Neuron (in vitro differentiated cells): ENCODE measurements around the gene PCDHGA1.
"Not testable (repeated sequence)": the region's sequence is repeated elsewhere in the genome, so short reads cannot be mapped to it uniquely, and the experiment has no call there.

Experiments
- H2AFZ ChIP-seq: one replicate; pipeline ENCODE4 v1.6.1; 2013; ENCODE audit warnings: low read depth, mild to moderate bottlenecking, inconsistent platforms, low read length, moderate library complexity
- H3K27me3 ChIP-seq: one replicate; pipeline ENCODE4 v1.6.1; 2013; ENCODE audit warnings: low read length; ENCODE audit not compliant: insufficient read depth
- H3K36me3 ChIP-seq: one replicate; pipeline ENCODE4 v1.6.1; 2013; ENCODE audit warnings: low read length; ENCODE audit not compliant: insufficient read depth
- H3K4me1 ChIP-seq: one replicate; pipeline ENCODE4 v1.6.1; 2013; ENCODE audit warnings: low read length; ENCODE audit not compliant: insufficient read depth
- H3K4me3 ChIP-seq: 2 replicates; pipeline ENCODE4 v1.5.1; 2013; ENCODE audit warnings: mild to moderate bottlenecking, low read length, moderate library complexity
- H3K9me3 ChIP-seq: one replicate; pipeline ENCODE4 v1.6.1; 2013; ENCODE audit warnings: low read length

The PCDHGA1 gene

DNA sequence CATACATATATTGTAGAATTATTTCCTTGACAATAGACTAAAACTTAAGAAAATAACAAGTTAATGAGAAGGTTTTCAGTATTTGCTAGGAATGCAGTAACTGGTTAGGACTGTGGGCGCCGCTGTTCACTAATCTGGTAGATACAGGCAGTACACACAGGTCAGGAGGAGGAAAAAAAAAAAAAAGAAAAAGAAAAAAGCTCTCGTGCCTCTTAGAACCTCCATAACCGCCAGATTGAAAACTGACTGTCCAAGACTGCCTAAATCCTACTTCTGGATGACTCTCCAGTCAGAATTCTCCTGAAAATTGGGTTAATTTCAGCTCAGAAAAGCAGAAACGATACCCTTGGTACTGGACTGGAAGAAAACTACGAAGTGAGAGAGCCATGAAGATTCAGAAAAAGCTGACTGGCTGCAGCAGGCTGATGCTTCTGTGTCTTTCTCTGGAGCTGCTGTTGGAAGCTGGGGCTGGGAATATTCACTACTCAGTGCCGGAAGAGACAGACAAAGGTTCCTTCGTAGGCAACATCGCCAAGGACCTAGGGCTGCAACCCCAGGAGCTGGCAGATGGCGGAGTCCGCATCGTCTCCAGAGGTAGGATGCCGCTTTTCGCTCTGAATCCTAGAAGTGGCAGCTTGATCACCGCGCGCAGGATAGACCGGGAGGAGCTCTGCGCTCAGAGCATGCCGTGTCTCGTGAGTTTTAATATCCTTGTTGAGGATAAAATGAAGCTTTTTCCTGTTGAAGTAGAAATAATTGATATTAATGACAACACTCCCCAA, at the start of gene PCDHGA1:
Gene PCDHGA1, plus strand, starts transcription at position 216 of the 782 bp plus-strand sequence.
- Histone ChIP-seq H3K9me3 (peaks cover 20% of the 10 kb centered on the region), H3K27me3 (no peaks in the 10 kb centered on the region), H3K4me3 (no peak within 1 kb of the TSS), H3K36me3 (no peaks in the 10 kb centered on the region), H3K4me1 (no peaks in the 10 kb centered on the region), H2AFZ (no peak within 1 kb of the TSS)

DNA sequence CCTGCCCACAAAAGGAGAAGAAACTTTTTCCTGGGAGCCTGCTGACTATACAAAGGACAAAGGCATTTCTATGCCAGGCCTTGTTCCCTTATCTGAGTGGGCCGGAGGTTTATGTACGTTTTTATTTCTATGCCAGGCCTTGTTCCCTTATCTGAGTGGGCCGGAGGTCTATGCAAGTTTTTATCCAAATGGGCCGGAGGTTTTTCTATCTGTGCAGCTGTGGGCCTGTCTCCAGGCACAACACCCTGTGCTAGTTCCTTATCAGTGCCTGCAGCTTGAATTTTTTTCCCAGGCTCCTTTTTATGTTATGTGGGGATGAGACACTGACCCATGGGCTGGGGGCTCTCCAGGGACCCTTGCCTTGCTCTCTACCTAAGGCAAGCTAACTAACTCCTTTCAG, 31.9 kb upstream of the PCDHGA1 start:
- Histone ChIP-seq H2AFZ (no peak overlapping the region), H3K4me3 (no peak overlapping the region), H3K9me3 (peaks cover 14% of the 10 kb centered on the region), H3K36me3 (no peaks in the 10 kb centered on the region), H3K27me3 (no peaks in the 10 kb centered on the region), H3K4me1 (no peaks in the 10 kb centered on the region)

- Histone ChIP-seq H3K9me3 (peaks cover 29% of the 10 kb centered on the region), H3K36me3 (no peaks in the 10 kb centered on the region), H2AFZ (no peak within 1 kb of the TSS), H3K4me3 (no peak within 1 kb of the TSS), H3K27me3 (no peaks in the 10 kb centered on the region), H3K4me1 (peaks cover 5% of the 10 kb centered on the region)
Observed at GRCh38 chr5:141303756-141304155, 26.6 kb upstream of the PCDHGA1 start, which contains the start of gene SLC25A2. TSS of gene SLC25A2 (minus strand) at chr5:141304049. CDS start at chr5:141303865, 184 bp downstream.

DNA sequence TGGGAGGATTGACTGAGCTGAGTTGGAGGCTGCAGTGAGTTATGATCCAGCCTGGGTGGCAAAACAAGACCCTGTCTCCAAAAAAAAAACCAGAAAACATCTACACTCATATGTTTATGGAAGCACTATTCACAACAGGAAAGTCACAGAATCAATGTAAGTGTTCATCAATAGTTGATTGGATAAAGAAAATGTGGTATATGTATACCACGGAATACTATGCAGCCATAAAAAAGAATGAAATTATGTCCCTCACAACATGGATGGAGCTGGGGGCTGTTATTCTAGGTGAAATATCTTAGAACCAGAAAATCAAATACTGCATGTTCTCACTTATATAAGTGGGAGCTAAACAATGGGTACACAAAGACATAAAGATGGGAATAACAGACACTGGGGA, 23.7 kb upstream of the PCDHGA1 start:
- Histone ChIP-seq H3K4me1 (peaks cover 5% of the 10 kb centered on the region), H3K36me3 (no peaks in the 10 kb centered on the region), H3K9me3 (peaks cover 32% of the 10 kb centered on the region), H2AFZ (no peak overlapping the region), H3K4me3 (no peak overlapping the region), H3K27me3 (no peaks in the 10 kb centered on the region)

DNA sequence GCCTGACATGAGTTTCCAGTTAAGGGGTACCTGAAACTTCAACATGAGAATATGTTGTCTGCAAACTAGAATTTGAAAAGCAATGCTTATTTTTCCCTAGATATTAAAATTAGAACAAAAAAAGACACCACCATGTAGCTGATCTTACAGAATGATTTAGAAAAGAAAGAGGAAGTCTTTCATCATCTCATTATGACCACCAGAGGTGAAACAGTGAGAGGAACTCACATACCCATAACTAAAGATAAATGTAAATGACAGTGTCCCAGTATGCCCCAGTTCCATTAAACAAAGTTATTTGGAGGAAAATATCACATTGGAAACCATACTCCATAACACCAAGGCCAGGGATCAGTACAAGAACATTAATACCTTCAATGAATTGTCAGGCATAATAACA, 16.6 kb upstream of the PCDHGA1 start:
- H3K9me3 ChIP-seq = peaks cover 40% of the 10 kb centered on the region
- H3K4me3 ChIP-seq = no peak overlapping the region

GRCh38 chr5:141316963-141317362, 13.4 kb upstream of the PCDHGA1 start:
- Histone ChIP-seq H3K36me3 (peaks cover 47% of the 10 kb centered on the region), H3K9me3 (peaks cover 45% of the 10 kb centered on the region)
- H3K27me3 ChIP-seq, H2AFZ ChIP-seq, H3K4me1 ChIP-seq, H3K4me3 ChIP-seq: not testable (repeated sequence)

More for the DNA sequence above, 16.6 kb upstream of the PCDHGA1 start:
- Histone ChIP-seq H3K36me3 (peaks cover 37% of the 10 kb centered on the region), H3K27me3 (no peaks in the 10 kb centered on the region), H2AFZ (no peak overlapping the region), H3K4me1 (peaks cover 3% of the 10 kb centered on the region)

GRCh38 chr5:141319202-141319601, 11.1 kb upstream of the PCDHGA1 start:
- Histone ChIP-seq H3K36me3 (peaks cover 41% of the 10 kb centered on the region), H3K4me1 (peaks cover 3% of the 10 kb centered on the region), H3K9me3 (peaks cover 41% of the 10 kb centered on the region), H2AFZ (no peak overlapping the region), H3K4me3 (peak overlapping the region; percentile 88), H3K27me3 (no peaks in the 10 kb centered on the region)

GRCh38 chr5:141319699-141320098, 10.6 kb upstream of the PCDHGA1 start:
- Histone ChIP-seq H3K27me3 (no peaks in the 10 kb centered on the region), H3K9me3 (peaks cover 40% of the 10 kb centered on the region), H2AFZ (no peak overlapping the region), H3K4me3 (peak overlapping the region; percentile 88), H3K36me3 (peaks cover 40% of the 10 kb centered on the region), H3K4me1 (peaks cover 3% of the 10 kb centered on the region)

DNA sequence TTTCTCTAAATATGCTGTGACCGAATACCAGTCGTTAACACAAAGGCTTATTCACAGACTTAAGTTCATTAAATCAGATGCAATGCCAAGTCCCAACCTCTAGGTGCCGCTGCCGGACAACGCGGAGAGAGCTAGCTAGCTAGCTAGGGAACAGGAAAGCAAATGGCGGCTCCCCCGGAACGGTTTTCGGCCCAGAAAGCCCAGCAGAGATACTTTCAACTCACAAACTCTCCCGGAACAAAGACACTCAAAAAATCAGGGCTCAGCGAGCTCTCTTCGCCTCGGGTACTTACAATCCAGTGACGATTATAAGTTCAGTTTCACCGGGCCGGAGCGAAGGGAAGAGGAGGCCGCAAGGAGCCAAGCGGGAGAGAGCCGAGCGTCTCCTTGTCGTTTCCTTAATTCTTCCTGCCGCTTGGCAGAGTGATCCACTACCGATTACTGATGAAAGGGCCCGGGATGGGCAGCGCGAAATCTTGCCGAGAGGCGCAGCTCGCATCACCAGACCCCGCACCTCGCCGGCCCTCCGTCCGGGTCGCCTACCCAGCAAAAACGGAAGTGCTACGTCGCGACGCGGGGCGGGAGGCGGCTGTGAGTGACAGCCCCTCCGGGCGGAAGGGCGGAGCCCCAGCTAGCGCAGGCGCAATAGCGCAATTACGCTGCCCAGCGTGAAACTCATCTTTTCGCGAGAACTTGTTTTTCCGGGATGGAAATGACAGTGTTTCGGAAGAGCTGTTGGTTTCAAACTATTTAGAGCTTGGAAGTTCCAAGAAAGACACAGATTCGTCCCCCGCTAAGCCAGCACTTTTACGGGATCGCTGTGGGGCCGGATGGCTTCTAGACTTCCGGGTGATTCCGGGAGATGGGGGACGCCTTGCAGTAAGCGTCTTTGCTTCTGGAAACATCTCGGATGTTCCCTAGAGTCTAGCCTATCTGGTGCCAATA, 9.8 kb upstream of the PCDHGA1 start, which contains the start of gene TAF7:
Gene TAF7, minus strand, starts transcription at position 560 of the 945 bp plus-strand sequence. CDS start 740 bp downstream, outside the sequence.
- peak within 1 kb of the TSS; percentile 88 for H3K4me3 ChIP-seq
- H3K4me1 ChIP-seq = peaks cover 3% of the 10 kb centered on the region
- H3K36me3 ChIP-seq = peaks cover 32% of the 10 kb centered on the region
- peak within 1 kb of the TSS; percentile 75 for H2AFZ ChIP-seq
- H3K9me3 ChIP-seq = peaks cover 33% of the 10 kb centered on the region
- H3K27me3 ChIP-seq = no peaks in the 10 kb centered on the region

DNA sequence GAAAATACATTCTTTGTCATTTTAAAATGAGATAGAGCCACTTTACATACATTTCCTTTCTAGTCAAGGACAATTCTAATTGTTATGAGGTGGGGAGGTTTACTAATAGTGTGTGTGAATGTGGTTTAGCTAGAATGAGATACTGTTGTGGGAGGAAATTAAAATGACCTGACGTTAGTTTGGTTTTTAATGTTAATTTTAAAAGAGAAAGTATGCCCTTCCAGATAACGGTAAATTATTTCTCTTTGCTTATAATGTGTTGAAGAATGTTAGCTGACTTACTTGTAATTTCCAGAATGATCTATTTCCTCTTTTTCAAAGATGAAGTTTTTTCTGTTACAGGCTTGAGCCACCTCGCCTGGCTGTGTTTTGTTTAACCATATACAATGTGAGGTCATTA, 8.1 kb upstream of the PCDHGA1 start:
- Histone ChIP-seq H3K27me3 (no peaks in the 10 kb centered on the region), H2AFZ (no peak overlapping the region), H3K36me3 (peaks cover 22% of the 10 kb centered on the region), H3K4me3 (no peak overlapping the region), H3K9me3 (peaks cover 28% of the 10 kb centered on the region), H3K4me1 (peaks cover 3% of the 10 kb centered on the region)

- no peaks in the 10 kb centered on the region for H3K36me3 ChIP-seq
- H2AFZ ChIP-seq = no peak overlapping the region
- H3K4me1 ChIP-seq = no peaks in the 10 kb centered on the region
- H3K27me3 ChIP-seq = no peaks in the 10 kb centered on the region
- no peak overlapping the region for H3K4me3 ChIP-seq
- peaks cover 14% of the 10 kb centered on the region for H3K9me3 ChIP-seq
Observed at GRCh38 chr5:141326088-141326854, 4.0 kb upstream of the PCDHGA1 start.

DNA sequence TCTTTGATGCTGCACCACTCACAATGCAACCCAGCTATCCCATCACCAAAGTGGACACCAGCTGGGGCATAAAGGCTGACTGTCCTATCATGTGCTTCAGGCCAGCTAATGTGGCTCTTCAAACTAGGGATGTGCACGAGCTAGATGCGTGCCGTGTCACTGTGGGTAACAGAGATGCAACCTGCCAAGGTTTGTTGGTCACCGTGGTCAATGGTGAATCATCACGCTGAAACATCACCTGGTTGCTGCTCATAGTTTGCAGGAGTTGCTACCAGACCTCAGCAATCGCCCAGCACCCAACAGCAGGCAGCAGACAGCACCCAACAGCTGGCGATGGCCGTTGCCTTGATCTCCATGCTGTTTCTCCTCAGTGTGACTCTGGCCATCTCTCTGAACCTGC, 2.1 kb upstream of the PCDHGA1 start:
- no peaks in the 10 kb centered on the region for H3K27me3 ChIP-seq
- peaks cover 20% of the 10 kb centered on the region for H3K9me3 ChIP-seq
- no peaks in the 10 kb centered on the region for H3K4me1 ChIP-seq
- no peaks in the 10 kb centered on the region for H3K36me3 ChIP-seq
- no peak overlapping the region for H3K4me3 ChIP-seq
- H2AFZ ChIP-seq = no peak overlapping the region
